Testis (tissue), 3 donors: ENCODE data around the gene ENAH. TPM values are rescaled to one million over a fixed set of nuclear protein-coding genes. Genes with fewer than 3 reads are reported as not detected.

Experiments
- DNase-seq: peaks from one replicate; pipeline ENCODE4 v3.0.0-alpha.2; 2019
- H3K27ac ChIP-seq, 2 donors: fragments of 200-600 bp; sonication (generic); one replicate each; pipeline ENCODE4 v1.5.1; 2019
- H3K27me3 ChIP-seq: fragments of 200-600 bp; sonication (generic); one replicate; pipeline ENCODE4 v1.5.1; 2019
- H3K36me3 ChIP-seq: fragments of 200-600 bp; sonication (generic); one replicate; pipeline ENCODE4 v1.5.1; 2017; ENCODE audit warnings: low read depth; ENCODE audit errors: missing control alignments
- H3K4me1 ChIP-seq: fragments of 200-600 bp; sonication (generic); one replicate; pipeline ENCODE4 v1.5.1; 2019
- H3K4me3 ChIP-seq, 2 donors: fragments of 200-600 bp; sonication (generic); one replicate each; pipeline ENCODE4 v1.5.1; 2017 to 2019
- H3K9me3 ChIP-seq: fragments of 200-600 bp; sonication (generic); one replicate; pipeline ENCODE4 v1.5.1; 2017
- POLR2A ChIP-seq: fragments of 450-650 bp; IDR thresholded peaks from one replicate; pipeline ENCODE4 v1.6.1; 2017; ENCODE audit warnings: antibody characterized with exemption, mild to moderate bottlenecking, moderate library complexity
- WGBS, 2 donors: methylation state at CpG; one replicate each; pipeline ENCODE4 v1.1.5; 2018; 5-methylcytosine and 5-hydroxymethylcytosine counted together
- intact Hi-C: fragments of 100-400 bp; cut with DNase I; formaldehyde crosslinking; loops from one replicate; pipeline ENCODE4 v1.15.1; 2023; ENCODE audit warnings: low total_unique reads
- polyA plus RNA-seq: library from polyadenylated mRNA; stranded (reverse); fragments of 350-450 nt; fragmentation: Illumina TruSeq; extraction: RNeasy Lipid Tissue Mini Kit (QIAGEN cat#74804); gene quantifications from one replicate; pipeline ENCODE4 v1.2.3, GENCODE V29; 2014; ENCODE audit warnings: low read depth, low replicate concordance; ENCODE audit not compliant: insufficient read depth
- total RNA-seq, 2 donors: library from RNA; depleted of rRNA; stranded (reverse); fragments of >200 nt; gene quantifications; one replicate each; pipeline ENCODE4 v1.2.3, GENCODE V29; 2016
- TF ChIP-seq, protein P1 (sequence below), 3 experiments: fragments of 450-650 bp in 2 of 3; fragments of 200-600 bp in 1 of 3; sonication (generic) in 1 of 3; IDR thresholded peaks; one replicate each; pipeline ENCODE4 v1.5.1; 2016 to 2019; ENCODE audit warnings: antibody characterized with exemption in 3 of 3, mild to moderate bottlenecking in 2 of 3, moderate library complexity in 1 of 3

ENAH gene
- total and polyA plus RNA-seq, 3 donors from 2014 or later = 84.3 to 132 (median 122) TPM

DNA sequence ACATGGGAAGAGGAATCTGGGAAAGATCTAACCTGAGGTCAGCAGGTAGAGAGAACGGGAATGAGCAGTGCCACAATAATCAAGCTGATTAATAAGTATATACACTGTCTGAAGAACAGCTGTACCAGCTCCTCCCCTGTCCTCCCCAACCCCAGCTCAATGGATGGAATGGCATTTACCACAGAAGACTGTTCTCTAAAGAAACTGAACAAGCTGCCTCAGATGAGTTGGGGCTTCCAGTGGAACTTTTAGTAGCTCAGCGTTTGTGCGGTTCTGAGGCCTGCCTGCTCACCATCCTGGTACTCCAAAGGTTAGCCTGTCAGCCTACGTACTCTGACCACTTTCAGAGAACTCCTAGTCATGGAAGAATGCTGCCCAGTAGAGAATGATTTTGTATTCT lies 123.2 kb downstream of the ENAH start:
- WGBS, 2 donors = 93% methylated on average over 4 of the region's 4 CpGs
- DNase-seq = no peak
- intact Hi-C loops = no loop called here
- Histone ChIP-seq H3K27ac (no peak overlapping the region), H3K27me3 (no peaks in the 10 kb centered on the region), H3K4me1 (peaks cover 4% of the 10 kb centered on the region), H3K9me3 (no peaks in the 10 kb centered on the region), H3K36me3 (no peaks in the 10 kb centered on the region), H3K4me3 (no peak overlapping the region)
- TF ChIP-seq, protein P1, sequence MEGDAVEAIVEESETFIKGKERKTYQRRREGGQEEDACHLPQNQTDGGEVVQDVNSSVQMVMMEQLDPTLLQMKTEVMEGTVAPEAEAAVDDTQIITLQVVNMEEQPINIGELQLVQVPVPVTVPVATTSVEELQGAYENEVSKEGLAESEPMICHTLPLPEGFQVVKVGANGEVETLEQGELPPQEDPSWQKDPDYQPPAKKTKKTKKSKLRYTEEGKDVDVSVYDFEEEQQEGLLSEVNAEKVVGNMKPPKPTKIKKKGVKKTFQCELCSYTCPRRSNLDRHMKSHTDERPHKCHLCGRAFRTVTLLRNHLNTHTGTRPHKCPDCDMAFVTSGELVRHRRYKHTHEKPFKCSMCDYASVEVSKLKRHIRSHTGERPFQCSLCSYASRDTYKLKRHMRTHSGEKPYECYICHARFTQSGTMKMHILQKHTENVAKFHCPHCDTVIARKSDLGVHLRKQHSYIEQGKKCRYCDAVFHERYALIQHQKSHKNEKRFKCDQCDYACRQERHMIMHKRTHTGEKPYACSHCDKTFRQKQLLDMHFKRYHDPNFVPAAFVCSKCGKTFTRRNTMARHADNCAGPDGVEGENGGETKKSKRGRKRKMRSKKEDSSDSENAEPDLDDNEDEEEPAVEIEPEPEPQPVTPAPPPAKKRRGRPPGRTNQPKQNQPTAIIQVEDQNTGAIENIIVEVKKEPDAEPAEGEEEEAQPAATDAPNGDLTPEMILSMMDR (IDR thresholded peaks at IDR 0.05) = no peak
- no peak for TF ChIP-seq POLR2A

- Histone ChIP-seq H3K4me1 (no peaks in the 10 kb centered on the region), H3K9me3 (no peaks in the 10 kb centered on the region), H3K27ac (no peak overlapping the region), H3K4me3 (no peak overlapping the region), H3K36me3 (no peaks in the 10 kb centered on the region), H3K27me3 (no peaks in the 10 kb centered on the region)
- TF ChIP-seq, protein P1 (IDR thresholded peaks at IDR 0.05) = no peak
- TF ChIP-seq POLR2A = no peak
- no peak for DNase-seq
- 82 to 83% methylated on average over 5 of the region's 5 CpGs for WGBS, 2 donors
- intact Hi-C loops = no loop called here
Observed at GRCh38 chr1:225527575-225527974, 125.3 kb downstream of the ENAH start.

GRCh38 chr1:225526878-225527277 lies 126.0 kb downstream of the ENAH start:
- WGBS, 2 donors = 24 to 31% methylated on average over 3 of the region's 3 CpGs
- DNase-seq = no peak
- intact Hi-C loops = no loop called here

DNA sequence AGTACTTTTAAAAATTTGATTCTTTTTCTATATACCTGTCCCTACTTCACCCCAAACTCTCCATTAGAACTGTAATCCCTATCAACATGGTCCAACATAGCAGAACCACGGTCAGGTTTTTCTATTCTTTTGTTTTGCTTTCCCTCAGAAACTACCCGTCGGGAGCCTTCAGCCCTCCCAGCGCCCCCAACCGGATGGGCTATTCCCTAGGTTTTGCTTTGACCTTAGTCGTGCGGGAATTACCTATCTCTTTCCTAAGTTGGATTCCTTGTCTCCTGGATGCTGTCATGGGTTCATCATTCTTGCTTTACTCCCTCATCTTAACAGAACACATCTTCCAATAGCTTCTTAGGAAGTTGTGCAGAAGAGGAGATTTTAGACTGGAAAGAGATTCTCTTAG lies 127.5 kb downstream of the ENAH start:
- DNase-seq = no peak
- no peak for TF ChIP-seq POLR2A
- TF ChIP-seq, protein P1 (IDR thresholded peaks at IDR 0.05) = no peak
- no peak overlapping the region for H3K4me3 ChIP-seq
- H3K9me3 ChIP-seq = no peaks in the 10 kb centered on the region
- no peak overlapping the region for H3K27ac ChIP-seq
- intact Hi-C loops = no loop called here
- WGBS, 2 donors = 96% methylated on average over 7 of the region's 7 CpGs
- H3K27me3 ChIP-seq = no peaks in the 10 kb centered on the region
- no peaks in the 10 kb centered on the region for H3K4me1 ChIP-seq
- no peaks in the 10 kb centered on the region for H3K36me3 ChIP-seq

More at GRCh38 chr1:225526878-225527277, 126.0 kb downstream of the ENAH start:
- Histone ChIP-seq H3K4me3 (no peak overlapping the region), H3K36me3 (no peaks in the 10 kb centered on the region), H3K27me3 (no peaks in the 10 kb centered on the region), H3K9me3 (no peaks in the 10 kb centered on the region), H3K4me1 (no peaks in the 10 kb centered on the region), H3K27ac (no peak overlapping the region)
- TF ChIP-seq, protein P1 (IDR thresholded peaks at IDR 0.05) = no peak
- no peak for TF ChIP-seq POLR2A

GRCh38 chr1:225524570-225524969 lies 128.4 kb downstream of the ENAH start:
- WGBS, 2 donors = 86% methylated on average over 6 of the region's 6 CpGs
- intact Hi-C loops = no loop called here
- Histone ChIP-seq H3K4me1 (no peaks in the 10 kb centered on the region), H3K9me3 (no peaks in the 10 kb centered on the region), H3K36me3 (no peaks in the 10 kb centered on the region), H3K27ac (no peak overlapping the region), H3K4me3 (no peak overlapping the region), H3K27me3 (no peaks in the 10 kb centered on the region)
- TF ChIP-seq, protein P1 (IDR thresholded peaks at IDR 0.05) = no peak
- DNase-seq = no peak
